WTC11 (cell line): ENCODE data around the gene PLS1. TPM values are rescaled to one million over a fixed set of nuclear protein-coding genes. Genes with fewer than 3 reads are reported as not detected.

Experiments
- CREB1 ChIP-seq: sonication (generic); formaldehyde crosslinking; IDR thresholded peaks from 2 replicates; pipeline ENCODE4 v1.8.0; 2023; ENCODE audit warnings: mild to moderate bottlenecking, missing genetic modification reagents
- E2F1 ChIP-seq: sonication (generic); formaldehyde crosslinking; IDR thresholded peaks from 2 replicates; pipeline ENCODE4 v1.8.0; 2022; ENCODE audit warnings: mild to moderate bottlenecking, missing genetic modification reagents
- E2F4 ChIP-seq: sonication (generic); formaldehyde crosslinking; IDR thresholded peaks from 2 replicates; pipeline ENCODE4 v1.8.1; 2022; ENCODE audit warnings: low read depth, mild to moderate bottlenecking, moderate library complexity, missing genetic modification reagents, borderline replicate concordance
- ERG ChIP-seq: fragments of 250-450 bp; sonication (Bioruptor Pico); IDR thresholded peaks from 2 replicates; pipeline ENCODE4 v1.8.0; 2021; ENCODE audit warnings: mild to moderate bottlenecking
- ETV6 ChIP-seq: sonication (generic); formaldehyde crosslinking; IDR thresholded peaks from 2 replicates; pipeline ENCODE4 v1.8.1; 2022; ENCODE audit warnings: mild to moderate bottlenecking, missing genetic modification reagents
- FOXK1 ChIP-seq: sonication (generic); formaldehyde crosslinking; IDR thresholded peaks from 2 replicates; pipeline ENCODE4 v1.8.0; 2022; ENCODE audit warnings: mild to moderate bottlenecking, moderate library complexity, missing genetic modification reagents
- FOXP1 ChIP-seq: sonication (generic); formaldehyde crosslinking; IDR thresholded peaks from 2 replicates; pipeline ENCODE4 v1.8.0; 2022; ENCODE audit warnings: missing genetic modification reagents, mild to moderate bottlenecking, moderate library complexity, borderline replicate concordance
- IRF1 ChIP-seq: sonication (generic); formaldehyde crosslinking; IDR thresholded peaks from 2 replicates; pipeline ENCODE4 v1.8.0; 2023; ENCODE audit warnings: missing genetic modification reagents
- RORB ChIP-seq: fragments of 250-450 bp; sonication (Bioruptor Pico); IDR thresholded peaks from 2 replicates; pipeline ENCODE4 v1.9.0; 2021; ENCODE audit warnings: mild to moderate bottlenecking
- SOX15 ChIP-seq: fragments of 250-450 bp; sonication (Bioruptor Pico); IDR thresholded peaks from 2 replicates; pipeline ENCODE4 v1.9.0; 2021; ENCODE audit warnings: mild to moderate bottlenecking
- TP53 ChIP-seq: sonication (generic); formaldehyde crosslinking; IDR thresholded peaks from 2 replicates; pipeline ENCODE4 v1.8.1; 2023; ENCODE audit warnings: mild to moderate bottlenecking, missing genetic modification reagents
- ZNF232 ChIP-seq: sonication (generic); formaldehyde crosslinking; IDR thresholded peaks from 2 replicates; pipeline ENCODE4 v1.8.0; 2022; ENCODE audit warnings: mild to moderate bottlenecking, missing genetic modification reagents
- ZNF263 ChIP-seq: sonication (generic); formaldehyde crosslinking; IDR thresholded peaks from 2 replicates; pipeline ENCODE4 v1.8.1; 2022; ENCODE audit warnings: low read depth, mild to moderate bottlenecking, moderate library complexity, missing genetic modification reagents
- ZNF425 ChIP-seq: fragments of 250-450 bp; sonication (Bioruptor Pico); conservative IDR thresholded peaks from 2 replicates; pipeline ENCODE4 v1.9.0; 2021; ENCODE audit warnings: mild to moderate bottlenecking
- ZNF532 ChIP-seq: fragments of 250-450 bp; sonication (Bioruptor Pico); IDR thresholded peaks from 2 replicates; pipeline ENCODE4 v1.9.0; 2021; ENCODE audit warnings: mild to moderate bottlenecking, borderline replicate concordance
- total RNA-seq: library from RNA; stranded (reverse); gene quantifications from 3 replicates; pipeline ENCODE4 v1.2.3, GENCODE V29; 2021
- TF ChIP-seq, protein P1 (sequence below): sonication (generic); formaldehyde crosslinking; IDR thresholded peaks from 2 replicates; pipeline ENCODE4 v1.8.0; 2022; ENCODE audit warnings: mild to moderate bottlenecking, missing genetic modification reagents
- TF ChIP-seq, protein P2 (sequence below): sonication (generic); formaldehyde crosslinking; IDR thresholded peaks from 2 replicates; pipeline ENCODE4 v1.8.0; 2023; ENCODE audit warnings: missing genetic modification reagents, mild to moderate bottlenecking, borderline replicate concordance

The PLS1 gene
- total RNA-seq, 1 experiment from 2014 or later: 26.4 TPM

DNA sequence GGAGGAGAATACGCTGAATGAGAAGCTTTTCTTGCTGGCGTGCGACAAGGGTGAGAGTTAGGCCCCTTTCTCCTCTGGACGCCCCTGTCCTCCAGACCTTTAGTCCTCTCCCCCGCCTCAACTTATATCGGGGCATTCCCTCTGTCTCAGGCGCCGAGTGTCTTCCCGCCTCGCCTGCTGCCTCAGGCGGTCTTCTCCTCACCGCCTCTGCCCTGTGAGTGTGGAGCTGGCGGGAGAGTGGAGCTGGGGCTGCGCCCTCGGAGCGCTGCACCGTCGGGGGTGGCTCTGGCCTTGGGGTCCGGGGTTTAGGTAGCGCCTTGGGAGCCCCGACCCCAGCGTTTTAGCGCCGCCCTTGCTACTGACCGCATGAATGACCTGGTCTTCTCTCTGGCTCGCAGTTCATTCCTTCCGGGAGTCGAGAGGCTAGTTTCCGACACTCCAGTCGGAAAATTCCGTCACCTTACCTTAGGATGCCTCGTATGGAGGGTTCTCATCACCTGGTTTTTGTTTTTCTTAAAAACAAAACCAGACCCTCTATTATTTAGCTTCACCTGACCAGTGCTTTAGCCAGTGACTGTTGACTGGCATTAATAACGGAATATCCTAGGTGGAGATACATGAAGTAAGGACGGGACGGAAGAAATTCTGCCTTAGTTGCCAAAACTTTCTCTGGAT lies 128.6 kb downstream of the PLS1 start (continued):
- peak; percentile 46; the same call in 1 of the 2 replicates for TF ChIP-seq ETV6 (CRISPR knock-in tag)
- TF ChIP-seq FOXP1 (CRISPR knock-in tag): peak; percentile 44; the same call in 1 of the 2 replicates
- TF ChIP-seq ZNF425 (CRISPR knock-in tag): no peak
- TF ChIP-seq, protein P1, sequence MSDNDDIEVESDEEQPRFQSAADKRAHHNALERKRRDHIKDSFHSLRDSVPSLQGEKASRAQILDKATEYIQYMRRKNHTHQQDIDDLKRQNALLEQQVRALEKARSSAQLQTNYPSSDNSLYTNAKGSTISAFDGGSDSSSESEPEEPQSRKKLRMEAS (CRISPR knock-in tag): peak; percentile 48; the same call in 1 of the 2 replicates
- TF ChIP-seq IRF1 (CRISPR knock-in tag): no peak
- 0 out of 2 replicates have a peak, but pooled peaks have one; percentile 7 for TF ChIP-seq TP53 (CRISPR knock-in tag)
- TF ChIP-seq CREB1 (CRISPR knock-in tag): no peak
- TF ChIP-seq FOXK1: peak; percentile 21; the same call in 1 of the 2 replicates
- TF ChIP-seq ZNF232 (CRISPR knock-in tag): peak; percentile 65; the same call in 1 of the 2 replicates
- no peak for TF ChIP-seq ZNF532 (CRISPR knock-in tag)
- TF ChIP-seq, protein P2, sequence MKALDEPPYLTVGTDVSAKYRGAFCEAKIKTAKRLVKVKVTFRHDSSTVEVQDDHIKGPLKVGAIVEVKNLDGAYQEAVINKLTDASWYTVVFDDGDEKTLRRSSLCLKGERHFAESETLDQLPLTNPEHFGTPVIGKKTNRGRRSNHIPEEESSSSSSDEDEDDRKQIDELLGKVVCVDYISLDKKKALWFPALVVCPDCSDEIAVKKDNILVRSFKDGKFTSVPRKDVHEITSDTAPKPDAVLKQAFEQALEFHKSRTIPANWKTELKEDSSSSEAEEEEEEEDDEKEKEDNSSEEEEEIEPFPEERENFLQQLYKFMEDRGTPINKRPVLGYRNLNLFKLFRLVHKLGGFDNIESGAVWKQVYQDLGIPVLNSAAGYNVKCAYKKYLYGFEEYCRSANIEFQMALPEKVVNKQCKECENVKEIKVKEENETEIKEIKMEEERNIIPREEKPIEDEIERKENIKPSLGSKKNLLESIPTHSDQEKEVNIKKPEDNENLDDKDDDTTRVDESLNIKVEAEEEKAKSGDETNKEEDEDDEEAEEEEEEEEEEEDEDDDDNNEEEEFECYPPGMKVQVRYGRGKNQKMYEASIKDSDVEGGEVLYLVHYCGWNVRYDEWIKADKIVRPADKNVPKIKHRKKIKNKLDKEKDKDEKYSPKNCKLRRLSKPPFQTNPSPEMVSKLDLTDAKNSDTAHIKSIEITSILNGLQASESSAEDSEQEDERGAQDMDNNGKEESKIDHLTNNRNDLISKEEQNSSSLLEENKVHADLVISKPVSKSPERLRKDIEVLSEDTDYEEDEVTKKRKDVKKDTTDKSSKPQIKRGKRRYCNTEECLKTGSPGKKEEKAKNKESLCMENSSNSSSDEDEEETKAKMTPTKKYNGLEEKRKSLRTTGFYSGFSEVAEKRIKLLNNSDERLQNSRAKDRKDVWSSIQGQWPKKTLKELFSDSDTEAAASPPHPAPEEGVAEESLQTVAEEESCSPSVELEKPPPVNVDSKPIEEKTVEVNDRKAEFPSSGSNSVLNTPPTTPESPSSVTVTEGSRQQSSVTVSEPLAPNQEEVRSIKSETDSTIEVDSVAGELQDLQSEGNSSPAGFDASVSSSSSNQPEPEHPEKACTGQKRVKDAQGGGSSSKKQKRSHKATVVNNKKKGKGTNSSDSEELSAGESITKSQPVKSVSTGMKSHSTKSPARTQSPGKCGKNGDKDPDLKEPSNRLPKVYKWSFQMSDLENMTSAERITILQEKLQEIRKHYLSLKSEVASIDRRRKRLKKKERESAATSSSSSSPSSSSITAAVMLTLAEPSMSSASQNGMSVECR (CRISPR knock-in tag): 0 out of 2 replicates have a peak, but pooled peaks have one; percentile 68
- no peak for TF ChIP-seq ERG
- TF ChIP-seq SOX15 (CRISPR knock-in tag): no peak
- TF ChIP-seq E2F1 (CRISPR knock-in tag): no peak
- TF ChIP-seq ZNF263 (CRISPR knock-in tag): no peak
- TF ChIP-seq RORB (CRISPR knock-in tag): no peak
- TF ChIP-seq E2F4: no peak
